SKM-1 (cell line): ENCODE measurements around the gene REEP3.
"Not testable (repeated sequence)": the region's sequence is repeated elsewhere in the genome, so short reads cannot be mapped to it uniquely, and the experiment has no call there.

Experiments used
- DNase-seq: peaks from one replicate; lab custom pipeline; 2025; ENCODE audit not compliant: unreplicated experiment; lab: John Stamatoyannopoulos, UW

Gene REEP3

GRCh38 chr10:63520500-63521415, at the start of gene REEP3:
Gene REEP3, plus strand, starts transcription at chr10:63521401. Its CDS starts 145 bp downstream, at chr10:63521546.
- peak; percentile 42 for DNase-seq

- DNase-seq: no peak
Measured at GRCh38 chr10:63474488-63474887, 46.7 kb upstream of the REEP3 start.

GRCh38 chr10:63477927-63478326, 43.3 kb upstream of the REEP3 start:
- DNase-seq: no peak

- DNase-seq: no peak
Measured at GRCh38 chr10:63478564-63478963, 42.6 kb upstream of the REEP3 start.

GRCh38 chr10:63480237-63480636, 41.0 kb upstream of the REEP3 start:
- no peak for DNase-seq

GRCh38 chr10:63481815-63482421, 39.3 kb upstream of the REEP3 start:
- no peak for DNase-seq

- no peak for DNase-seq
Measured at GRCh38 chr10:63483983-63484382, 37.2 kb upstream of the REEP3 start.

- DNase-seq: no peak
Measured at GRCh38 chr10:63487990-63488389, 33.2 kb upstream of the REEP3 start.

GRCh38 chr10:63489838-63490237, 31.4 kb upstream of the REEP3 start:
- DNase-seq: no peak

- DNase-seq: no peak
Measured at GRCh38 chr10:63491588-63492316, 29.4 kb upstream of the REEP3 start.

GRCh38 chr10:63492317-63492690, 28.9 kb upstream of the REEP3 start:
- not testable (repeated sequence) for DNase-seq

GRCh38 chr10:63493004-63493403, 28.2 kb upstream of the REEP3 start:
- DNase-seq: no peak

- DNase-seq: no peak
Measured at GRCh38 chr10:63494951-63495350, 26.2 kb upstream of the REEP3 start.

GRCh38 chr10:63496561-63496960, 24.6 kb upstream of the REEP3 start:
- no peak for DNase-seq

GRCh38 chr10:63497321-63497720, 23.9 kb upstream of the REEP3 start:
- DNase-seq: no peak

- no peak for DNase-seq
Measured at GRCh38 chr10:63498665-63499064, 22.5 kb upstream of the REEP3 start.

GRCh38 chr10:63500551-63500950, 20.6 kb upstream of the REEP3 start:
- DNase-seq: not testable (repeated sequence)

- DNase-seq: no peak
Measured at GRCh38 chr10:63501954-63502353, 19.2 kb upstream of the REEP3 start.

GRCh38 chr10:63502832-63503231, 18.4 kb upstream of the REEP3 start:
- no peak for DNase-seq

GRCh38 chr10:63503395-63503794, 17.8 kb upstream of the REEP3 start:
- no peak for DNase-seq

- no peak for DNase-seq
Measured at GRCh38 chr10:63504145-63504881, 16.9 kb upstream of the REEP3 start.
